OCI-LY7 (cell line): ENCODE results near the gene ZNF777.

Source experiments
- CTCF ChIP-seq: fragments of 200-600 bp; sonication (generic); conservative IDR thresholded peaks from 2 replicates; pipeline ENCODE4 v1.5.1; 2014; ENCODE audit warnings: mild to moderate bottlenecking, antibody characterized with exemption, low read length, moderate library complexity, mixed read lengths
- EZH2phosphoT487 ChIP-seq: fragments of 200-600 bp; sonication (generic); IDR thresholded peaks from 2 replicates; pipeline ENCODE4 v1.6.1; 2018; ENCODE audit warnings: low read depth, borderline replicate concordance, mild to moderate bottlenecking, mixed run types, antibody characterized with exemption, low read length, moderate library complexity, mixed read lengths

GRCh38 chr7:149500201-149500600, 39.3 kb upstream of the ZNF777 start:
- TF ChIP-seq CTCF (no peak), EZH2phosphoT487 (no peak)
